HFFc6 (cell line): ENCODE measurements around the gene FAM20C. TPM values are rescaled to one million over a fixed set of nuclear protein-coding genes. Genes with fewer than 3 reads are reported as not detected.
"Not testable (repeated sequence)": the region's sequence is repeated elsewhere in the genome, so short reads cannot be mapped to it uniquely, and the experiment has no call there.

ENCODE experiments used
- DNase-seq: peaks from one replicate; pipeline ENCODE4 v3.0.0-alpha.2; 2018
- H3K27ac Mint-ChIP-seq: 2 replicates; pipeline ENCODE4 v1.8.0; 2020; ENCODE audit warnings: mild to moderate bottlenecking, mixed read lengths
- H3K27me3 Mint-ChIP-seq: 2 replicates; pipeline ENCODE4 v1.8.0; 2021; ENCODE audit warnings: mild to moderate bottlenecking, moderate library complexity, mixed read lengths; ENCODE audit not compliant: insufficient read depth
- H3K36me3 Mint-ChIP-seq: 2 replicates; pipeline ENCODE4 v1.8.0; 2021; ENCODE audit warnings: low read depth, mixed read lengths
- H3K4me1 Mint-ChIP-seq: 2 replicates; pipeline ENCODE4 v1.8.0; 2020; ENCODE audit warnings: low read depth, mixed read lengths
- H3K4me3 Mint-ChIP-seq: 2 replicates; pipeline ENCODE4 v1.8.0; 2020; ENCODE audit warnings: mild to moderate bottlenecking, moderate library complexity, mixed read lengths
- H3K9me3 Mint-ChIP-seq: 2 replicates; pipeline ENCODE4 v1.8.0; 2020; ENCODE audit warnings: mild to moderate bottlenecking, mixed read lengths
- total RNA-seq, 6 experiments: library from RNA; stranded (reverse); fragmentation: NEBNext Ultra II Directional; extraction: Animal tissue kit (Norgen Biotek cat#: 25700); gene quantifications; 2 replicates in 1 of 6; 3 replicates in 5 of 6; pipeline ENCODE4 v1.2.3, GENCODE V29; 2021
- TF ChIP-seq, protein P1 (sequence below): fragments of 200-600 bp; sonication (generic); IDR thresholded peaks from 2 replicates; pipeline ENCODE4 v1.5.0; 2021; ENCODE audit warnings: antibody characterized with exemption, mild to moderate bottlenecking

FAM20C gene
- total RNA-seq, 6 experiments from 2014 or later, result 22.2 to 31.1 (median 23.2) TPM

GRCh38 chr7:179948-180694, 12.2 kb upstream of the FAM20C start:
- Mint-ChIP-seq H3K27ac (no peak overlapping the region), H3K36me3 (no peaks in the 10 kb centered on the region), H3K4me3 (no peak overlapping the region), H3K9me3 (no peaks in the 10 kb centered on the region), H3K4me1 (no peaks in the 10 kb centered on the region), H3K27me3 (peaks cover 52% of the 10 kb centered on the region)
- TF ChIP-seq, protein P1, sequence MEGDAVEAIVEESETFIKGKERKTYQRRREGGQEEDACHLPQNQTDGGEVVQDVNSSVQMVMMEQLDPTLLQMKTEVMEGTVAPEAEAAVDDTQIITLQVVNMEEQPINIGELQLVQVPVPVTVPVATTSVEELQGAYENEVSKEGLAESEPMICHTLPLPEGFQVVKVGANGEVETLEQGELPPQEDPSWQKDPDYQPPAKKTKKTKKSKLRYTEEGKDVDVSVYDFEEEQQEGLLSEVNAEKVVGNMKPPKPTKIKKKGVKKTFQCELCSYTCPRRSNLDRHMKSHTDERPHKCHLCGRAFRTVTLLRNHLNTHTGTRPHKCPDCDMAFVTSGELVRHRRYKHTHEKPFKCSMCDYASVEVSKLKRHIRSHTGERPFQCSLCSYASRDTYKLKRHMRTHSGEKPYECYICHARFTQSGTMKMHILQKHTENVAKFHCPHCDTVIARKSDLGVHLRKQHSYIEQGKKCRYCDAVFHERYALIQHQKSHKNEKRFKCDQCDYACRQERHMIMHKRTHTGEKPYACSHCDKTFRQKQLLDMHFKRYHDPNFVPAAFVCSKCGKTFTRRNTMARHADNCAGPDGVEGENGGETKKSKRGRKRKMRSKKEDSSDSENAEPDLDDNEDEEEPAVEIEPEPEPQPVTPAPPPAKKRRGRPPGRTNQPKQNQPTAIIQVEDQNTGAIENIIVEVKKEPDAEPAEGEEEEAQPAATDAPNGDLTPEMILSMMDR, result no peak
- DNase-seq, result no peak

- Mint-ChIP-seq H3K27me3 (peaks cover 42% of the 10 kb centered on the region), H3K36me3 (no peaks in the 10 kb centered on the region), H3K9me3 (no peaks in the 10 kb centered on the region), H3K27ac (no peak overlapping the region), H3K4me1 (no peaks in the 10 kb centered on the region), H3K4me3 (no peak overlapping the region)
- DNase-seq, result no peak
- TF ChIP-seq, protein P1, result no peak
Observed at GRCh38 chr7:181738-182137, 10.6 kb upstream of the FAM20C start.

- H3K36me3 Mint-ChIP-seq, DNase-seq, H3K4me3 Mint-ChIP-seq, H3K27ac Mint-ChIP-seq, H3K4me1 Mint-ChIP-seq, H3K9me3 Mint-ChIP-seq: not testable (repeated sequence)
- H3K27me3 Mint-ChIP-seq, result peaks cover 38% of the 10 kb centered on the region
Observed at GRCh38 chr7:182502-182901, 9.9 kb upstream of the FAM20C start.

- Mint-ChIP-seq H3K36me3 (no peaks in the 10 kb centered on the region), H3K27ac (no peak overlapping the region), H3K27me3 (peaks cover 36% of the 10 kb centered on the region)
Observed at GRCh38 chr7:183496-184292, 8.7 kb upstream of the FAM20C start.

GRCh38 chr7:184294-185264, 7.8 kb upstream of the FAM20C start:
- no peaks in the 10 kb centered on the region for H3K36me3 Mint-ChIP-seq
- H3K4me3 Mint-ChIP-seq, result no peak overlapping the region
- no peaks in the 10 kb centered on the region for H3K4me1 Mint-ChIP-seq
- no peak for DNase-seq
- no peaks in the 10 kb centered on the region for H3K9me3 Mint-ChIP-seq
- TF ChIP-seq, protein P1, result no peak
- no peak overlapping the region for H3K27ac Mint-ChIP-seq
- H3K27me3 Mint-ChIP-seq, result peaks cover 27% of the 10 kb centered on the region

More at GRCh38 chr7:183496-184292, 8.7 kb upstream of the FAM20C start:
- TF ChIP-seq, protein P1, result no peak
- Mint-ChIP-seq H3K9me3 (no peaks in the 10 kb centered on the region), H3K4me1 (no peaks in the 10 kb centered on the region), H3K4me3 (no peak overlapping the region)
- DNase-seq, result no peak
